A549 (cell line): ENCODE measurements around the gene MAP1S.

ENCODE experiments used
- BHLHE40 ChIP-seq: IDR thresholded peaks from 2 replicates; pipeline ENCODE4 v1.6.1; 2012; ENCODE audit warnings: low read depth, low read length, inconsistent platforms
- CBX8 ChIP-seq: fragments of 200-600 bp; sonication (generic); IDR thresholded peaks from 2 replicates; pipeline ENCODE4 v1.6.1; 2016
- CEBPB ChIP-seq, 2 experiments: fragments of >200 bp in 1 of 2; sonication (Bioruptor Twin) in 1 of 2; formaldehyde crosslinking in 1 of 2; IDR thresholded peaks; 2 replicates each; pipeline ENCODE4 v1.6.1; 2012 to 2016
- CTCF ChIP-seq: fragments of >200 bp; sonication (Bioruptor Twin); formaldehyde crosslinking; IDR thresholded peaks from 3 replicates; pipeline ENCODE4 v1.5.1; 2016
- EP300 ChIP-seq, 2 experiments: fragments of >200 bp; sonication (Bioruptor Twin); formaldehyde crosslinking; IDR thresholded peaks; 2 replicates in 1 of 2; 3 replicates in 1 of 2; pipeline ENCODE4 v1.6.1; 2016 to 2017
- ESRRA ChIP-seq: fragments of 150-350 bp; IDR thresholded peaks from 2 replicates; pipeline ENCODE4 v1.6.1; 2014; ENCODE audit warnings: mild to moderate bottlenecking, low read length, borderline replicate concordance
- GATA3 ChIP-seq: IDR thresholded peaks from 2 replicates; pipeline ENCODE4 v1.6.1; 2012; ENCODE audit warnings: borderline replicate concordance
- KDM5A ChIP-seq: fragments of 200-600 bp; sonication (generic); IDR thresholded peaks from 2 replicates; pipeline ENCODE4 v1.6.1; 2016; ENCODE audit warnings: antibody characterized with exemption, mild to moderate bottlenecking
- POLR2A ChIP-seq: IDR thresholded peaks from 2 replicates; pipeline ENCODE4 v1.6.1; 2012; ENCODE audit warnings: mild to moderate bottlenecking, low read length
- REST ChIP-seq: fragments of 200-600 bp; sonication (generic); IDR thresholded peaks from 2 replicates; pipeline ENCODE4 v1.6.1; 2016; ENCODE audit warnings: antibody characterized with exemption, mild to moderate bottlenecking, moderate library complexity
- SMC3 ChIP-seq: fragments of >200 bp; sonication (Bioruptor Twin); formaldehyde crosslinking; IDR thresholded peaks from 3 replicates; pipeline ENCODE4 v1.6.1; 2018; ENCODE audit warnings: inconsistent platforms

GRCh38 chr19:17748884-17749638 is 29.8 kb downstream of the MAP1S start:
- no peak for TF ChIP-seq KDM5A
- TF ChIP-seq CTCF: no peak
- no peak for TF ChIP-seq CEBPB (IDR thresholded peaks at IDR 0.05)
- no peak for TF ChIP-seq ESRRA
- TF ChIP-seq BHLHE40: no peak
- no peak for TF ChIP-seq REST
- TF ChIP-seq POLR2A: no peak
- TF ChIP-seq SMC3: no peak
- no peak for TF ChIP-seq GATA3
- no peak for TF ChIP-seq EP300 (IDR thresholded peaks at IDR 0.05)
- no peak for TF ChIP-seq CBX8
